Suppressor macrophage treated with lipopolysaccharide for 1 hour (primary cell): ENCODE measurements around the gene NQO2.
"Not testable (repeated sequence)": the region's sequence is repeated elsewhere in the genome, so short reads cannot be mapped to it uniquely, and the experiment has no call there.

Source experiments
- DNase-seq, 3 donors: peaks; one replicate each; pipeline ENCODE4 v3.0.0-alpha.2; 2020 to 2022

Gene NQO2

GRCh38 chr6:2989332-2990247 is 10.1 kb upstream of the NQO2 start:
- peak; percentile 94 to 99 (median 95) for DNase-seq

GRCh38 chr6:2990248-2990931 is 9.3 kb upstream of the NQO2 start:
- peak; percentile 28 to 35 (median 33) for DNase-seq

- no peak for DNase-seq
Observed at GRCh38 chr6:2990932-2991506, 8.7 kb upstream of the NQO2 start.

- DNase-seq: no peak
Observed at GRCh38 chr6:2992330-2992979, 7.2 kb upstream of the NQO2 start.

- DNase-seq: no peak
Observed at GRCh38 chr6:2993755-2994317, 5.9 kb upstream of the NQO2 start.

GRCh38 chr6:2998249-2998997 is 1.3 kb upstream of the NQO2 start:
- not testable (repeated sequence) for DNase-seq

- DNase-seq: peak; percentile 94 to 96 (median 94)
Observed at GRCh38 chr6:2998998-2999617, 586 bp upstream of the NQO2 start.

GRCh38 chr6:3001146-3001772 is 1.6 kb downstream of the NQO2 start:
- no peak for DNase-seq

- peak; percentile 83 to 96 (median 94) for DNase-seq
Observed at GRCh38 chr6:3001773-3002293, 2.1 kb downstream of the NQO2 start.

GRCh38 chr6:3003226-3003625 is 3.5 kb downstream of the NQO2 start:
- not testable (repeated sequence) for DNase-seq

- DNase-seq: no peak
Observed at GRCh38 chr6:3005077-3005476, 5.4 kb downstream of the NQO2 start.

- no peak for DNase-seq
Observed at GRCh38 chr6:3005874-3006273, 6.2 kb downstream of the NQO2 start.

- DNase-seq: no peak
Observed at GRCh38 chr6:3006476-3006875, 6.8 kb downstream of the NQO2 start.

- DNase-seq: no peak
Observed at GRCh38 chr6:3007571-3007970, 7.9 kb downstream of the NQO2 start.

GRCh38 chr6:3008712-3009265 is 9.1 kb downstream of the NQO2 start:
- not testable (repeated sequence) for DNase-seq

- no peak for DNase-seq
Observed at GRCh38 chr6:3009930-3010329, 10.2 kb downstream of the NQO2 start.

GRCh38 chr6:3011158-3011557 is 11.5 kb downstream of the NQO2 start:
- no peak for DNase-seq

GRCh38 chr6:3011592-3011991 is 11.9 kb downstream of the NQO2 start:
- no peak for DNase-seq

GRCh38 chr6:3013486-3013885 is 13.8 kb downstream of the NQO2 start:
- peak; percentile 72 to 77 (median 74) for DNase-seq

- DNase-seq: no peak
Observed at GRCh38 chr6:3013901-3014674, 14.4 kb downstream of the NQO2 start.
